TTC549 (cell line): Measurements from ENCODE around the gene LRP6.
"Not testable (repeated sequence)": the region's sequence is repeated elsewhere in the genome, so short reads cannot be mapped to it uniquely, and the experiment has no call there.

ENCODE experiments used
- FAIRE-seq: peaks from 2 replicates; lab custom pipeline; 2012; peaks lifted over from hg19 to GRCh38; lab: Jason Lieb, UNC

Gene LRP6

DNA sequence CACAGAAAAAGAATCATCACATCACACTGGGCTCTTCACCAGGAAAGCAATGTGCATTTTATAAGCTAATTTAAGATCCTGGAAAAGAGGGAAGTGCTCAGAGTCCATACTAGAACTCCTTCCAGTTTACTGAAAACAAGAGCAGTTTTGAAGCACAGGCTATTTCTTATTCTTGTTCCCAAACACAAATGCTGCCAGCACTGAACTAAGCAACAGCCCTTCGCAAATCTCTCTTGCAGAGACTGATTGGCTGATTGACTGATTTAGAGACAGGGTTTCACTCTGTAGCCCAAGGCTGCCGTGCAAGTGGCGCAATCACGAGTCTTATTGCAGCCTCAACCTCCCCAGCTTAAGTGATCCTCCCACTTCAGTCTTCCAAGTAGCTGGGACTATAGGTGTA lies 151.3 kb downstream of the LRP6 start:
- no peak for FAIRE-seq

DNA sequence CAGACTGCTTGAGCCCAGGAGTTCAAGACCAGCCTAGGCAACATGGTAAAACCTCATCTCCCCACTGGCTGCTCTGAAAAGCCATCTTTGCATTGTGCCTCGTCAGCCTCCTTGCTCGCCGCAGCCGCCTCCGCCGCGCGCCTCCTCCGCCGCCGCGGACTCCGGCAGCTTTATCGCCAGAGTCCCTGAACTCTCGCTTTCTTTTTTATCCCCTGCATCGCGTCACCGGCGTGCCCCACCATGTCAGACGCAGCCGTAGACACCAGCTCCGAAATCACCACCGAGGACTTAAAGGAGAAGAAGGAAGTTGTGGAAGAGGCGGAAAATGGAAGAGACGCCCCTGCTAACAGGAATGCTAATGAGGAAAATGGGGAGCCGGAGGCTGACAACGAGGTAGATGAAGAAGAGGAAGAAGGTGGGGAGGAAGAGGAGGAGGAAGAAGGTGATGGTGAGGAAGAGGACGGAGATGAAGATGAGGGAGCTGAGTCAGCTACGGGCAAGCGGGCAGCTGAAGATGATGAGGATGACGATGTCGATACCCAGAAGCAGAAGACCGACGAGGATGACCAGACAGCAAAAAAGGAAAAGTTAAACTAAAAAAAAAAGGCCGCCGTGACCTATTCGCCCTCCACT lies 155.8 kb downstream of the LRP6 start:
- FAIRE-seq: not testable (repeated sequence)

DNA sequence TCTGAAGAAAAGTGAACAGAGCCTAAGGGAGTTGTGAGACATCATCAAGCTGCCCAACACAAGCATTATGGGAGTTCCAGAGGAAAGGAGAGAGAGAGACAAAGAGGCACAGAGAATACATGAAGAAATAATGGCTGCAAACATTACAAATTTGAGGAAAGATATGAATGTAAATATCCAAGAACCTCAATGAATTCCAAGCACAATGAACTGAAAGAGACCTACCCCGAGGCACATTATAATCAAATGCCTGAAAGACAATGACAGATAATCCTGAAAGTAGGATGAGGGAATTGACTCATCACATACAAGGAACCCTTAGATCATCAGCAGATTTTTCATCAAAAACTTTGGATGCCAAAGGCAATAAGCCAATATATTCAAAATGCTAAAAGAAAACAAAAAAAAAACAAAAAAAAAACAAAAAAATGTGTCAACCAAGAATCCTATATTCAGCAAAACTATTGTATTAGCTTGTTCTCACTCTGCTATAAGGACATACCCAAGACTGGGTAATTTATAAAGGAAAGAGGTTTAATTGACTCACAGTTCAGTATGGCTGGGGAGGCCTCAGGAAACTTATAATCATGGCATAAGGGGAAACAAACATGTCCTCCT lies 158.3 kb downstream of the LRP6 start:
- FAIRE-seq: no peak

DNA sequence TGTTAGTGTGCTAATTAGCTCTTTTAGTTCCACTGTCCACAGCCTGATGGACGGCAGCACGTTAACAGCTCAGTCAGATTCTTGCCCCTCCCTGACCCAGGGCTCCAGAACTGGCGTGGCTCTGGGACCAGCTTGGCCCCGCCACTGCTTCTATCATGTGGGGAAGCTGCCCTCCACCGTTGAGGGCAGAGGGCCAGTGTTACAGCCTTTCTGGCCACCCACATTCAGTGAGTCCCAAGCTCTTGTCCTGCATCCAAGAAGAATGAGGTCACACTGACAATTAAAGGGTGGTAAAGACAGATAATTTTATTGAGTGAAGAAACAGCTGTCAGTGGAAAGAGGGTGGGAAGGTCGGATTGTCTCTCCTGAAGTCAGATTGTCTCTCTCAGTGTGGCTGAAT lies 159.2 kb downstream of the LRP6 start:
- FAIRE-seq: no peak

DNA sequence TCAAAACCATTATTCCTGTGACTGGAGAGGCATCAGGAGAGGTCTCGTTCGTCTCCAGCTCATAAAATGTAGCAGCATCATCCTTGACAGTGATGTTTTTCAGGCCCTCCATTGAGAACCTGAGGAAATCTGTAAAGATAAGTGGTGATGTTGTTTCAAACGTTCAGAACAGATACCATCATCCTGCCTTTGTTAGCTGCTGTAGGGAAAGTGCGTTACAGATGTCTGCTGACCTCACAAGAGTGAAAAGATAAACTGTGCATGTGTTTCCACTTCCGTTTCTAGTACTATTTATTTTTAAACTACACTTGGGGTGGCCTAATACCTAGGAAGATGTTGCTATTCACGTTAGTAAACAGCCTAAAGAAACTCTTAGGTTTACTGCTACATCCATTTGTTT lies 167.7 kb downstream of the LRP6 start:
- no peak for FAIRE-seq

DNA sequence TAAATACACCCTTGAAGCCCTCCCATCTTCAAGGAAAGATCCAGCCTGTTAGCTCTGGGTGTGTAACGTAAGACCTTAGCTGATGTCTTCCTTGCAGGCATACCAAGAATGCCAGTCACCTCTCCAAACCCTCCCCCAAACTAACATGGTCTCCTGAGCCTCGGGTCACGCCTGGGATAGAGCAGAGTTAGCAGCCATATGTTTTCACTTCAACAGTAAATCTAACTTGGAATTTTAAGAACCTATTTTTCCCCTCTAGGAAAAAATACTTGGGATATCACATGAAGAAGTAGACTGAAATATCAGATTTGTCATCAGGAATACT lies 168.2 kb downstream of the LRP6 start:
- no peak for FAIRE-seq

DNA sequence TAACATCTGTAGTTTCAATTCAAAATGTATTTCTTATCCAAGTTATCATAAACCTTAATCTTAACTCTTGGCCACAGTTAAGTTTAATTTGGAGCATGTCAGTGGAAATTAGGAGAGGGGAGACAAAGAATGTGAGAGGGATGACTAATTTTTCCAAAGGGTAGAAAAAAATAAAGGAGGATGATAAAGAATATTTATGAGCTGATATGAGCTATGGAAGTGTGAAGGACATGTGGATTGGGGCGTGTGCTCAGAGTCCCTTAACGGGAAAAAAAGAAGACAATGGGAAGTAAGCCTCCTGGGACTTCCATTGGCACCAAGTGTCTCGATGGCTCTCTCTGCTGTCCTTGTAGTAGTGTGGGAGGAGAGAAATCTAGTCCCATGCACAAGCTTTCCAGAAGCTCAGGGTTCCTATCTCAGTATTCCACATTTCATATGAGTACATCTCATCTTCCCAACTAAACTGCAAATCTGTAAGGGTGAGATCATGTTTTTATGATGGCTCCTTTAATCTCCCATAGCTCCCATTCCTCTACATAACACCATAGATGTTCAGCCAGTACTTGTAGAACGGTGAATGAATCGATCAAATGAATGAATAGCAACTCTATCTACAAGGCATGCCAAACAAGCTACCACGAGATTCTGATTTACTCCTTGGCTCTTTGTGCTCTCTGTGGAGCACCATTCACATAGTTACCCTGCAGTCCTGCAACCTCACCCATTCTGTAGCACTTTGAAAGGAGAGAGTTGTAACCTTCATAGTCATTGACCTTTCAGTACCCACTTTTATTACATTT lies 168.8 kb downstream of the LRP6 start:
- no peak for FAIRE-seq

DNA sequence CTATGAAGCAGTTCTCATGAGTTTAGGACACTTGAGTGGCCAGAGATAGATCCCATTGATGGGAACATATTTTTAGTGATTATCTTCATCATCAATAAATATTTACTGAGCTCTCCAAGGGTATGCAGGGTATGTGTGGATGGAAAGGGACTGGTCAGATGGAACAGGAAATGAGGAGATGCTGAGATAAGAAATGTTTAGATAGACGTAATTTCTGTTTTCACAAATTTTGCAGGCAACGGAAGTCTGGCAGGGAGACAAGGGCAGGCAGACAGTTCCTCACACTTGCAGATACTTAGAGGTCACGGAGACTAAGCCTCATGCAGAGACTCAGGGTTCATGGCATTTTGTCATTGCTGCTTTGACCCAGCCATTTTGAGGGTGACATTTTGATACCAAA lies 171.8 kb downstream of the LRP6 start:
- no peak for FAIRE-seq

DNA sequence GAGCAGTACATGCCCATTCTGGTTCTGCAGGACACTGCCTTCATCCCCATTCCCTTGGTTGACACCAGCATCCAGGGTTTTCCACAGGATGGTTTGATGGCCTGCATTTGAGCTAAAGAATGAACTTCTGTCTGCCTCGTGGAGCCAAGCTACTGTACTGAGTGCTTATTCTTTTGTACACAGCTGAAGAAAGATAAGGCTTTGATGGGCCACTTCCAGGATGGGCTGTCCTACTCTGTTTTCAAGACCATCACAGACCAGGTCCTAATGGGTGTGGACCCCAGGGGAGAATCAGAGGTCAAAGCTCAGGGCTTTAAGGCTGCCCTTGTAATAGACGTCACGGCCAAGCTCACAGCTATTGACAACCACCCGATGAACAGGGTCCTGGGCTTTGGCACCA lies 172.4 kb downstream of the LRP6 start:
- no peak for FAIRE-seq

DNA sequence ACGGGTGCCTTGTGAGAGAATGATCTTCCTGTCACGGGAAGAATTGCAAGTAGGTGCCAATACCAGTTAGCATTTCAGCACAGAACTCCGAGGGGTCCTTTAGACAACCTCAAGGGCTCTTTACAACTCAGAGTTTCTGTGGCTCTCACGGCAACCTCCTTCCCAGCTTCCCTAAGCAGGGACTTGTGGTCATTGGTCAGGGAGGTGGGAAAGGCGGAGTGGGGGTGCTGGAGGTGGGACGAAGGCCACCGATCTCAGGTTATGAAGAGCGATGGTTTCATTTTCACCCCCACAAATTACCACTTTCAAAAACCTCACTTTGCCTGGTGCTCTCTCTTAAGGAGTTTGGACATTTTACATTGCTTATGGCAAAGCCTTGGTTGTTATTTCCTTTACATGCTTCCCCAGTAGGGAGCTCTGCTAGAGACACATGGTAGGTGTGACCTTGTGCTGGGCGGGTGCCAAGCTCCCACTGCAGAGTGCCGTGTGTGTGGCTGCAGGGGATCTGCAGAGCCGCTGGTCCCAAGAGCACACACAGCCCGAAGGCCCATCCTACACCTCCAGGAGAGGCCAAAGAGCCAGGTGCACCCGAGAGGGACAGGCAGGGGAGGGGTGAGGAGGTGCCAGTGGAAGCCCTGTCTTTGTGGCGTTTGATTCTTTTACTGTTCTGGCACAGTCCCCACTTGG lies 174.7 kb downstream of the LRP6 start:
- FAIRE-seq: no peak

DNA sequence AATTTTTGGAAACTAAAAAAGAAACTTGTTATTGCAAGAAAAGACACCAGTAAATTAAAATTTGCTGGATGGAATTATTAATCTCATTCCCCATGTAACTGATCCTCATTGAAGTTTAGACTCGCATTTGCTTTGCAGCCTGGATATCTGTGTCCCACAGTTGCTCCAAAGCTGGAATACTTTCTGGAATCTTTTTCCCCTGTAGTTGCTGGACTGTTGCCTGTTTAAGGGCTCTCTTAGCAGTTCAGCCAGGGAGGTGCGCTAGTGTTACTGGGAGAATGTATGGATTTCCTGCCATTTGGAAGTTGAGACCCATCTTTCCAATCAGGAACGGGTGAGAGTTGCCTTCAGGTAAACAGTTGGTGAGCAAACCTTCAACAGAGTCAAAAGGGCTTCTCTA lies 175.8 kb downstream of the LRP6 start:
- no peak for FAIRE-seq

DNA sequence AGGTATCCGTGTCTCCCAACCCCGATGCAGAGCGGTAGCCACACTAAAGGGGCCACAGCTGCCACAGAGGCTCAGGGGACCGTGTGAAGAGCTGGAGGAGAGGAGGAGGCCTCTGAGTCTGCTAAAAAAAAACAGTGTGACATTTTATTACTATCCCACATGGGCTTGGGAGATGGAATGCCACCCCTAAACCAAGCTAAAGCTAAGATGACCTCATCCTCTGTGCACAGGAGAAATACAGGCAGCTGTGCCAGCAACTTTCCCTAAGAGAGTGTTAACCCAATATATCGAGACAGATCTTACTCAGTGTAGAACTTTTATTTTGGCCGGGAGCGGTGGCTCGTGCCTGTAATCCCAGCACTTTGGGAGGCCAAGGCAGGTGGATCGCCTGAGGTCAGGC lies 178.1 kb downstream of the LRP6 start:
- FAIRE-seq: no peak

DNA sequence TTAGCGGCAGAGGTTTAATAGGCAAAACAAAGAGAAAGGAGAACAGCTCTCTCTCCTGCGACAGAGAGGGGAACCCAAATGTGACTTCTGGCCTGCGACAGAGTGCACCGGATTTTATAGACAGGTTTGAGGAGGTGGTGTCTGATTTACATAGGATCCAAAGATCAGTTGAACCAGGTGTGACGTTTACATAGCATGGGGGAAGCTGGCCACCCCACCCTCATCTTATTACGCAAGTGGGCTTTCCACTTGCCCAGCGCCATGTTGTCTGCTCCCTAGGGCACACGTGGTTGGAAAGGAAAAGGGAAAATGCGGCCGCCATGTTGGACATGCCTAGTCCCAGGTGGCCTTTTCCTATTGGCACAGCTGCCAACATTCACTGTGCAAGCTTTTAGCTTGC lies 178.7 kb downstream of the LRP6 start:
- no peak for FAIRE-seq

DNA sequence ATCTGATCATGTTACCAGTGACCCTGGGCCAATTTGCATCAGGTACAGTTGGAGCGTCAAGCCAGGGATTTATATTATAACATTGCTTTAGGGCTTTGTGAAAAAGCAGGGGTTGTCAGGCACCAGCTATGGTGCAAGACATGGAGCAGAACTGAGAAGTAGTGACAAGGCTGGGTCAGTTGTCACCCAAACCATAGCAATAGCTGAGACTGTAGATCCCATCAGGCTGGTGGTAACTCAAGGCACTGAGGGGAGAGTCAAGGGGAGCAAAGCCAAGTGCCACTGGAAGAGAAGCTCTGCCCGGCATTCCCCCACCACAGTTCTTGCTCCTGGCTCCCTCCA lies 179.2 kb downstream of the LRP6 start:
- no peak for FAIRE-seq

DNA sequence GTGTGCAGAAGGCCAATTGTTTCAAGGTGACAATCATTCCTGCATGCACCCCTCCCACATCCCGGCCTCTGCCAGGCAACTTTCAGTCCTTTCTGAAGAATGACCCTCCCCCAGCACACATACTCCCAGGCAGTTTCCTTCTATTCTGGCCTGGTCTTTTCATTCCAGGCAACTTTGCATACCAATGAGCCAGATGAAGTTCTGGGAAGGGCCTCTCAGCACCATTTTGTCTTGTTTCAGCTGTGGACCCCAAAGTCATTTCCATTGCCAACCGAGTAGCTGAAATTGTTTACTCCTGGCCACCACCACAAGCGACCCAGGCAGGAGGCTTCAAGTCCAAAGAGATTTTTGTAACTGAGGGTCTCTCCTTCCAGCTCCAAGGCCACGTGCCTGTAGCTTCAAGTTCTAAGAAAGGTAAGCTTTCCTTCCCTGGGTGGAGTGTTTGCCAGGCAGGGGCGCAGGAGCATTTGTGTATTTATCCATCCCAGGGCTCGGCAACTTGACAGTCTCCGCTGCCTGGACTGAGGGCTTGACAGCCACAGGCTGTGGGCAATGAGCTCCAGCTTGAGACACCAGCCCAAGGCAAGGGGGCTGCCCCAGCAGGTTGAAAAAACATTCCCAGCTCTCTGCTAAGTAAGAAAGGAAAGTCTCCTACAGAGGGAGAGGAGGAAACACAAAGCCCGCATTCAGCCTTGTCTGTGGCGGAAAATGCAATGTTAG lies 179.7 kb downstream of the LRP6 start:
- no peak for FAIRE-seq

DNA sequence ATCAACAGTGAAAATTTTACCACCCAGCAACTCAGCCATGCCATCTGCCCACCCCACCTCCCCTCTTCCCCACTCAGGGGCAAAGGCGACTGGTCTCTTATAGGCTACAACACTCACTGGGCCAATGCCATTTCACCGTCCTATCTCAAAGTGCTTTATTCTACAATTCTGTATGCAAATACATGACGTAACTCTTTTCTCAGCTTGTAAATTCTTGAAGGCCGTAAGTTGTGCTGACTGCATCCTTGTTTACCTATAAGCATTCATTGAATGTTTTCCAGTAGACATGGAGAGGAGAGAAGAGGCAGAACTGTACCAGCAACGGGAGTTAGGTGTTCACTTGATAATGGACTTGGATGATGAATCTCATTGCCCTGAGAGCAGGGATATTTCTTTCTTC lies 180.5 kb downstream of the LRP6 start:
- no peak for FAIRE-seq

DNA sequence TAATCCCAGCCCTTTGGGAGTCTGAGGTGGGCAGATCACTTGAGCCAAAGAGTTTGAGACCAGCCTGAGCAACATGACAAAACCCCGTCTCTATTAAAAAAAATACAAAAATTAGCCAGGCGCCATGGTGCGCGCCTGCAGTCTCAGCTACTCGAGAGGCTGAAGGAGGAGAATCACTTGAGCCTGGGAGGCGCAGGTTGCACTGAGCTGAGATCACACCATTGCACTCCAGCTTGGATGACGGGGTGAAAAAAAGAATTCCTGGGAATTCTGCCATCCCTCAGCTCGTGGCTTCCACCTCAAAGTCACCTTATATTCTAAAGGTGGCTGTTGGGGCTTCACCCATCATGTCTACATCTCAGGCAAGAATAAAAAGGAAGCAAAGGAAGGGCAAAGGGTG lies 183.2 kb downstream of the LRP6 start:
- no peak for FAIRE-seq

DNA sequence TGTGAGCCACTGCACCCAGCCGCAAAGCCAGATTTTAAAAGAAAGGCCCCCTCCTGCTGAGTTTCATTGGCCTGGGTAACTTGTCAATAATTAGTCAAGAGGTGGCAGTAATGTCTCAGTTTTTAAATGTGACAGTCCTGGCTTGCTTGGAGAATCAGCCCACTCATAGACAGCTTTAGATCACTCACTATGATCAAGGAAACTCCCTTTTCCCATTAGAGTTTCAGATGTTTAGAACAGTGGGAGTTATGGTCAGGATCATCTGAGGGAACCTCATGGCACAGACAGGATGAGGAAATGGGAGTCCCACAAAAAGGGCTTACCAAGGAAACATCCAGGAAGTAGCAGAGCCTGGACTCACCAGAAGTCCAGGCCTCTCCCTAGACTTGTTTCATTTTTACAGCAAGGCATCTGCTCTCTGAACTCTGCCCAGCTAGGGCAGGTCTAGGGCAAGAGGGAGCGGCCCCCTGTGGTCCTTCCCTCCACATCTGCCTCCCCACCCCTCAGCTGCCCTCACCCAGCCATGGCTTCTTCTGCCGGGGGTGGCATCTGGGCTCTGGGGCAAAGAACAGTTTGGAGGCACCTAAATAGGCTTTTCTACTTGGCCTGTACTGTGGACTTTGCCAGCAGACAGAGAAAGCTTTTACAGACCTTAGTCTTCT lies 184.9 kb downstream of the LRP6 start:
- no peak for FAIRE-seq

DNA sequence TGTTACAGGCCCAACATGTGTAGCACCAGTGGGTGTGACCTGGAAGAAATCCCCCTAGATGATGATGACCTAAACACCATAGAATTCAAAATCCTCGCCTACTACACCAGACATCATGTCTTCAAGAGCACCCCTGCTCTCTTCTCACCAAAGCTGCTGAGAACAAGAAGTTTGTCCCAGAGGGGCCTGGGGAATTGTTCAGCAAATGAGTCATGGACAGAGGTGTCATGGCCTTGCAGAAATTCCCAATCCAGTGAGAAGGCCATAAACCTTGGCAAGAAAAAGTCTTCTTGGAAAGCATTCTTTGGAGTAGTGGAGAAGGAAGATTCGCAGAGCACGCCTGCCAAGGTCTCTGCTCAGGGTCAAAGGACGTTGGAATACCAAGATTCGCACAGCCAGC lies 187.6 kb downstream of the LRP6 start:
- FAIRE-seq: no peak

DNA sequence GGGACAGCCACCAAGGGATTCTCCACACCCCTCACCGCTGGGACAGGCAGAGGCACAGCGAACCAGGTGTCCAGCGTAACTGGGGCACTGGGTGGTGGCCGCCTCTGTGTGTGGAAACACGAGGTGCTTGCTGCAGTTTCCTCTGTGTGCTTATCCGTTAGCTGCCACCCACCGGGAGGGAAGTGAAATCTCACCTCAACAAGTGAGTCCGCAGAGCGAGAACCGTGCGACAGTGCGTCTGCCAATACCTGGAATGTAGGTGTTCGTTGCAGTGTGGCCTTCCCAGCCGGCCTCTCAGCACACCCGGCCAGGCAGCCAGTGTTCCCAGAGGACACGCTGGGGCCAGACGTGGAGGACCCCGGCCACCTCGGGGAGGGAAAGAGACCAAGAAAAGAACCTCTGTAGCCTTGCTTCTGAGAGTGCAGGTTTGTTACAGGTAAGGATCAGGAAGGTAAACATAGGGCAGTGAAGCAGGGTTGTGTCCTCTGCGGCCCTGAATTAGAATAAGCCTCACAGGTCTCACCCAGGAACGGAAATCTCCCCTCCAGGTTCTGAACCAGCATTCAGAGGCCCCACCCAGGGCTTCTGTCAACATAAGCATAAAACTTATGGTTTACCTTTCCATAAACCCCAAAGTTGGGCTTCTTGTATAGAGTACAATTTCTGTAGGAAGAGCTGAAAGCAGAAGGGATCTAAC lies 194.6 kb downstream of the LRP6 start:
- FAIRE-seq: no peak
